Thymus (tissue), 11 donors: ENCODE measurements around the gene MYO10. TPM values are rescaled to one million over a fixed set of nuclear protein-coding genes. Genes with fewer than 3 reads are reported as not detected.

Experiments
- DNase-seq, 9 donors: peaks; one replicate each; pipeline ENCODE4 v3.0.0-alpha.2; 2013; ENCODE audit warnings: low spot score in 9 of 9, low read depth in 6 of 9, missing footprints in 1 of 9
- H3K27ac ChIP-seq, 2 donors: one replicate each; pipeline ENCODE4 v1.5.1; 2013; ENCODE audit warnings: control low read depth in 1 of 2, low read depth in 1 of 2, low read length in 1 of 2, mild to moderate bottlenecking in 1 of 2, moderate library complexity in 1 of 2
- H3K27me3 ChIP-seq, 2 donors: one replicate each; pipeline ENCODE4 v1.5.1; 2013; ENCODE audit warnings: low read length in 1 of 2; ENCODE audit not compliant: control insufficient read depth in 2 of 2, insufficient read depth in 1 of 2
- H3K36me3 ChIP-seq, 2 donors: one replicate each; pipeline ENCODE4 v1.5.1; 2013; ENCODE audit warnings: low read length in 1 of 2, mild to moderate bottlenecking in 1 of 2, moderate library complexity in 1 of 2; ENCODE audit not compliant: control insufficient read depth in 2 of 2, insufficient read depth in 2 of 2
- H3K4me1 ChIP-seq, 2 donors: one replicate each; pipeline ENCODE4 v1.5.1; 2013; ENCODE audit warnings: low read length in 2 of 2; ENCODE audit not compliant: control insufficient read depth in 2 of 2, insufficient read depth in 2 of 2
- H3K4me3 ChIP-seq, 2 donors: one replicate each; pipeline ENCODE4 v1.5.1; 2013; ENCODE audit warnings: low read length in 2 of 2, control low read depth in 1 of 2, mild to moderate bottlenecking in 1 of 2
- H3K9me3 ChIP-seq, 2 donors: one replicate each; pipeline ENCODE4 v1.5.1; 2013; ENCODE audit warnings: low read length in 1 of 2, mild to moderate bottlenecking in 1 of 2; ENCODE audit not compliant: control insufficient read depth in 2 of 2, insufficient read depth in 1 of 2
- WGBS: extraction: QIAGEN DNeasy Blood & Tissue Kit; methylation state at CpG from one replicate; pipeline ENCODE4 v1.1.7; 2013; 5-methylcytosine and 5-hydroxymethylcytosine counted together
- polyA plus RNA-seq: library from polyadenylated mRNA; stranded (reverse); fragments of 200-250 nt; gene quantifications from one replicate; pipeline ENCODE4 v1.2.3, GENCODE V29; 2013
- total RNA-seq: library from RNA; stranded (reverse); fragments of 120-200 nt; gene quantifications from one replicate; pipeline ENCODE4 v1.2.4, GENCODE V29; 2013
- donor health status: healthy.

The MYO10 gene
- total and polyA plus RNA-seq, 2 donors: 4.3 to 6.0 TPM

DNA sequence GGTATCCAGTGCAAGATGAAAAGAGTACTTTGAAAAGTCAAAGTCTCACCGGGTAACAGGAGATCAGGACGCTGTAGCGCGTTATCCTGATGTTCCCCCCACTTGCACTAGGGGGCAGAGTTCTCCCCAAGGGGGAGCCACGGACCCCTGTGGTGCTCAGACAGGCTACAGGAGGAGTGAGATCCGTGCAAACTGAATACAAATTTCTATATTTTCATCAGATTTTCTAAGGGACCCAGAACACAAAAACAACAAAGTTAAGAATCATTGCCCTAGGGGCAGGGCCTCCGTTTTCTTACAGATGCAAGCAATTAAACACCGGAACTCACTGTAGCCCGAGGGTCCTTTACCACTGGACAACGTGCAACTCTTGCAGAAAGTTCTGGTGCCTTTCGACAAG, 2.0 kb downstream of the MYO10 start:
- Histone ChIP-seq H3K27ac (no peak overlapping the region), H3K36me3 (no peaks in the 10 kb centered on the region), H3K4me3 (no peak overlapping the region), H3K4me1 (peaks cover 5% of the 10 kb centered on the region in 2 donors), H3K9me3 (no peaks in the 10 kb centered on the region), H3K27me3 (peaks cover 33 to 46% of the 10 kb centered on the region in 2 donors)
- WGBS: 6% methylated on average over 11 of the region's 11 CpGs
- peak in 3 of 9 donors; percentile 14 to 49 (median 32) for DNase-seq

DNA sequence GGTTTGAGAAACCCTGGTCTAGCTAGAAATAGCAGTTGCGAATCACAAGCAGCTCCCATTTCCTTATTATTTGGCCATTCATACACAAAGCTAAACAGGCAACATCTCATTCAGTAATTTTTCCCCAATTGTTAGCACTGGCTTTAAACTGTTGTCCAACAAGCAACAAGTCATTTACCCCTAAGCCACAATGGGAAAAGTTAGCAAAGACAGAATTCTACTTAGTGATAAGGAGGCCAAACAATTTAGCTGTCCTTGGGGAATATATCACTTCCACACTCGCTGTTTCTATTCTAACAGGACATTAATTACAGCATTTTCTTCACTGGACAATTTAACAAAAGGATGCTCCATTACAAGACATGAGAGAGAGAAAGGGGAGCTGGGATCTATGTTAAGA, 2.8 kb downstream of the MYO10 start:
- no peaks in the 10 kb centered on the region for H3K9me3 ChIP-seq
- H3K27ac ChIP-seq: no peak overlapping the region
- H3K27me3 ChIP-seq: peaks cover 33 to 46% of the 10 kb centered on the region in 2 donors
- no peaks in the 10 kb centered on the region for H3K36me3 ChIP-seq
- no peak for DNase-seq
- WGBS: 92% methylated on average over 2 of the region's 2 CpGs
- H3K4me1 ChIP-seq: peaks cover 5% of the 10 kb centered on the region in 2 donors
- H3K4me3 ChIP-seq: no peak overlapping the region

DNA sequence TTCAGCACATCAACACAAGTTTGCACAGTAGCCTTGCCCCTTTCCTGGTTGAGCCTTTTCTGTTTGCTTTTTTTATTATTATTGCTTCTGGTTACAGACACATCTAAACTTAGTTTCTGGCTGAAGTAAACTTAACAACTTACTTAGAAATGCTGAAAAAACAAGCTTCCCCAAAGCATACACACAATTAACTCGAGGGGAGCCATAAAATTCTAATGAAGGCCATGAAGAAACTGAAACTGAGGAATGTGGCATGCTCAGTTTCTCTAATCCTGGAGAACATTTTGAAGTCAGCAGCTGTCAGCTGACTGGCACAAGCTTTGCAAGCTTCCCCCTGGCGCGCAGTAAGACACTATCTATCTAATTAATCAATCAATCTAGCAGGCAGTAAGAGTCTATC, 3.7 kb downstream of the MYO10 start:
- DNase-seq: no peak
- Histone ChIP-seq H3K4me1 (peaks cover 5% of the 10 kb centered on the region in 2 donors), H3K9me3 (no peaks in the 10 kb centered on the region), H3K27me3 (peaks cover 30 to 41% of the 10 kb centered on the region in 2 donors), H3K4me3 (no peak overlapping the region), H3K36me3 (no peaks in the 10 kb centered on the region), H3K27ac (no peak overlapping the region)
- 68% methylated on average over 3 of the region's 3 CpGs for WGBS

DNA sequence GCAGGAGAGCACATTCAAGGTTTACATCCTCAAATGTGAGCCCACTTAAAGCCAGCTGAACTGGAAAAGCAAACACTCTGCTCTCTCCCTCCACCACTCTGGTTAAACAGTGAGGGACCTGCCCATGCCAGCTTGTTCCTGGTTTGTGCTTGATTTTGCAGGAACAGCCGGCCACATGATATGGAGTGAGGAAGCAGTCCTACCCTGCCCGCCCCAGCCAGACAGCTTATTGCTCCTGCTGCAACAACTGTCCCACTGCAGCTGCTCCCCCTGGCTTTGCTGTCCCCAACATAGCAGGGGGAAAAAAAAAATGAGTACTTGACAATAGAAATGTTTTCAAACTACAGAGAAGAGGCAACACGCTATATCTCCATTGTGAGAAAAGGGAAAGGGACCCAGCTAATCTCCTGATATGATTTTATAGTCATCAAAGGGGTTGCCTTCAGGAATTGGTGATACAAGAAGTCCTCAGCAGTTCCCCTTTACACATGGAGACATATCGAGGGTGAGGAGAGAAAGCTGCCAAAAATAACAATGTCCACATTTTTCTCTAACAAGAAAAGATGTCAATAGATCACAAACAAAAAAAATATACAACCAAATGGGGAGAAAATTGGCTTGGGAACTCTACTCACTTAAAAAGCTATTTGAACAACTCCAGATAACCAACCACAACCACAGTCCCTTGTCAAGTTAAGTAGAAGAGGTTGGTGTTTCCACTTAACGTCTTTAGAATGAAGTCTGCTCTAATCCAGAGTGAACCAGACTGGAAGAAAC, 4.6 kb downstream of the MYO10 start:
- Histone ChIP-seq H3K27me3 (peaks cover 22 to 32% of the 10 kb centered on the region in 2 donors), H3K36me3 (no peaks in the 10 kb centered on the region), H3K4me1 (peaks cover 5% of the 10 kb centered on the region in 2 donors), H3K4me3 (no peak overlapping the region), H3K9me3 (no peaks in the 10 kb centered on the region), H3K27ac (no peak overlapping the region)
- no peak for DNase-seq
- 87% methylated on average over 5 of the region's 5 CpGs for WGBS

DNA sequence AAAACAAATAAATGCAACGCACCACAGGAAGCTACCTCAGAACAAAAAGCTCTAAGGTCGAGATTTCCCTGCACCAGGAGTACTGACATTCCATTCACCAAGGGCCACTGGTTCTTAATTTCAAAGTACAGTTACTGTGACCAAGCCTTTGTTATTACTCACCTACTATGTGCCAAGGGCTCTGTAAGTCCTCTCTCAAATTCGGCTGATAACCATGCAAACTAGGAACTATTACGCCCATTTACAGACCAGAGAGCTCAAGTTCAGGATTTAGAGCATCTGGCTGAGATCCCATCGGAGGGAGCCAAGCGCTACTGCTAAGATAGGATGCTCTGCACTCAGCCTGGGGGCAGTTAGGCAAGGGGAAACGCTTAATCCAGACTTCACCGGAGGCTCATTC, 5.6 kb downstream of the MYO10 start:
- DNase-seq: no peak
- H3K9me3 ChIP-seq: no peaks in the 10 kb centered on the region
- WGBS: 93% methylated on average over 8 of the region's 8 CpGs
- no peak overlapping the region for H3K27ac ChIP-seq
- peaks cover 1 to 3% of the 10 kb centered on the region in 2 donors for H3K4me1 ChIP-seq
- no peaks in the 10 kb centered on the region for H3K36me3 ChIP-seq
- peaks cover 13 to 23% of the 10 kb centered on the region in 2 donors for H3K27me3 ChIP-seq
- no peak overlapping the region for H3K4me3 ChIP-seq

DNA sequence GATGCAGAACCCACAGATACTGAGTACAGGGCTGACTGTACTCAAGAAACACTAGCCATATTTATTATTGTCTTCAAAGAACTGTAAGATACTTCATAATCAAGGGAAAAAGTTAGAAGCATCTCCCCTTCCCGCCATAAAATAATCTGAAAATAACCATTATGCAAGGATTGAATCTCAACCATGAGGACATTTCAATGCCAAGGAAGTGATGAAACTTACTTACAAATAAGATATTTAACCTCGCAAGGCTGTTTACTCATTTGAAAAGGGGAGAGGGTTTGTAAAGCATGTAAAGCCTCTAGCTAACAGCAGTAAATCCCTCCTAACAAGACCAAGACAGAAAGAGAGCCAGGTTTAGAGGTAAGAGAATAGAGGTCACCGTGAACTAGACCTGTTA, 6.3 kb downstream of the MYO10 start:
- H3K36me3 ChIP-seq: no peaks in the 10 kb centered on the region
- H3K9me3 ChIP-seq: no peaks in the 10 kb centered on the region
- no peaks in the 10 kb centered on the region for H3K4me1 ChIP-seq
- 96% methylated on average over 3 of the region's 3 CpGs for WGBS
- peaks cover 7 to 16% of the 10 kb centered on the region in 2 donors for H3K27me3 ChIP-seq
- H3K27ac ChIP-seq: no peak overlapping the region
- DNase-seq: no peak
- H3K4me3 ChIP-seq: no peak overlapping the region

DNA sequence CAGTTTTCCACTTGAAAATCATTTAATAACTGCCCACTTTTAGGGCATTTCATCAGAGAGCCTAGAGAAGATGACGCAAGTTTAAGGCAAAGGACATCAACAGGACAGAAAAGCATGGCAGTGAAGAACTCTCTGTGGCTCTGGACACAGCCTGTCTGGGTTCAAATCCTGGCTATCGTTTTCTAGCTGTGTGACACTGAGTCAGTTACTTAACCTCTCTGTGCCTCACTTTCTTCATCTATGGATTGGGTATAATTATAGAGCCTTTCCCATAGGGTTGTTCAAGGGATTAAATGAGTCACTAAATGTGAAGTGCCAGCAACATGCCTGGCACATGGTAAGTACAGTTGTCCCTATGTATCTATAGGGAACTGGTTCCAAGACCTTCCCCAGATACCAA, 6.7 kb downstream of the MYO10 start:
- Histone ChIP-seq H3K36me3 (no peaks in the 10 kb centered on the region), H3K4me1 (no peaks in the 10 kb centered on the region), H3K27ac (no peak overlapping the region), H3K9me3 (no peaks in the 10 kb centered on the region), H3K4me3 (no peak overlapping the region), H3K27me3 (peaks cover 4 to 12% of the 10 kb centered on the region in 2 donors)
- DNase-seq: no peak
- 95% methylated on average over 2 of the region's 2 CpGs for WGBS

DNA sequence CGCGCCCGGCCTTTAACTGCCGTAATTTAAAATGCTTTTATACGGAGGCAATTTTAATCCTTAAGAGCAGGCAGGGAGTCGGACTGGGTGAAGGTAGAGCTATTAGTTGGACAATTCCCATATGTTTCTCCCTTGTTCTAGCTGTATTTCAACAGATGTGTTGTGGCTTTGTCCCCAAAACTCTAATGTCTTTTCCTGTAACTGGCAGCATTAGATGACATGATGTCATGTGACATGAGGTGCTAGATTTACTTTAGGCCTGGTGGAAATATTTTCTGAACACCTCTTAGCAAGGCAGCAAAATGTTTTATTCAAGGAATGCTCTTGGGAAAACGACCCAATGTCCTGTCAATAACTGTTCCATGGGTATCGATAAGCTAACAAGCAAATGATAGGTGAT, 8.5 kb downstream of the MYO10 start:
- no peaks in the 10 kb centered on the region for H3K36me3 ChIP-seq
- H3K9me3 ChIP-seq: no peaks in the 10 kb centered on the region
- no peaks in the 10 kb centered on the region for H3K27me3 ChIP-seq
- H3K4me1 ChIP-seq: no peaks in the 10 kb centered on the region
- 96% methylated on average over 8 of the region's 8 CpGs for WGBS
- no peak overlapping the region for H3K27ac ChIP-seq
- no peak for DNase-seq
- H3K4me3 ChIP-seq: no peak overlapping the region

DNA sequence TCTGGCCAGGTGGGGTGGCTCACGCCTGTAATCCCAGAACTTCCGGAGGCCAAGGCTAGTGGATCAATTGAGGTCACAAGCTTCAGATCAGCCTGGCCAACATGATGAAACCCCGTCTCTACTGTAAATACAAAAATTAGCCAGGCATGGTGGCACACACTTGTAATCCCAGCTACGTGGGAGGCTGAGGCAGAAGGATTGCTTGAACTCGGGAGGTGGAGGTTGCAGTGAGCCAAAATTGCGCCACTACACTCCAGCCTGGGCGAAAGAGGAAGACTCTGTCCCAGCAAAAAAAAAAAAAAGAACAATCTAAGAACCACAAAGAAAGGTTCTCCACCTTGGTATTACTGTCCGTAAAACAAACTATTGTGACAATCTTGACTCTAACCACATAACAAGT, 9.7 kb downstream of the MYO10 start:
- 93% methylated on average over 8 of the region's 8 CpGs for WGBS
- H3K27ac ChIP-seq: no peak overlapping the region

More for the DNA sequence above, 9.7 kb downstream of the MYO10 start:
- no peaks in the 10 kb centered on the region for H3K27me3 ChIP-seq
- H3K4me1 ChIP-seq: no peaks in the 10 kb centered on the region
- no peak overlapping the region for H3K4me3 ChIP-seq
- no peak for DNase-seq
- H3K36me3 ChIP-seq: no peaks in the 10 kb centered on the region
- H3K9me3 ChIP-seq: no peaks in the 10 kb centered on the region
